HG02610 (cell line): ENCODE data around the gene KHDC3L.
A peak's percentile ranks its signal among the peaks of the same experiment; 100 is the strongest.

Source experiments
- ATAC-seq: cut with Tn5 transposase; IDR thresholded peaks from one replicate; pipeline ENCODE4 v1.9.1; 2021; ENCODE audit warnings: mild to moderate bottlenecking, moderate library complexity; ENCODE audit not compliant: unreplicated experiment

Gene KHDC3L, protein sequence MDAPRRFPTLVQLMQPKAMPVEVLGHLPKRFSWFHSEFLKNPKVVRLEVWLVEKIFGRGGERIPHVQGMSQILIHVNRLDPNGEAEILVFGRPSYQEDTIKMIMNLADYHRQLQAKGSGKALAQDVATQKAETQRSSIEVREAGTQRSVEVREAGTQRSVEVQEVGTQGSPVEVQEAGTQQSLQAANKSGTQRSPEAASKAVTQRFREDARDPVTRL

DNA sequence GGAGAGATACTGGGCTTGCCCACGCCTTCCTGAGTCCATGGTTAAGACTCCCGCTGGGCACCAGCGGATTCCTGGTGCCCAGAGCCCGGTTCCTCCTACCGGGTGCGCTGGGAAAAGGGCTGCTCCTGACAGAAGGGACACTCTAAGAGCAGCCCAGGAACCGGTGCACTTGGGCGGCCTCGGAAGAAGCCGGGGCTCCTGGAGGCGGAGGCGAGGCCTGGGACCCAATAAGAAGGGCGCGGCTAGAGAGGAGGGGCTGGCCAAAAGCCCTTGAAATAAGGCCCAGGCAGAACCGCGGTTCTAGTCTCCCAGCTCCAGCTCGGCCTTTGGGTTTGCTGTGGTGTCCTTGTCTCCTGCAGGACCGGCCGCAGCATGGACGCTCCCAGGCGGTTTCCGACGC lies at the start of gene KHDC3L:
Gene KHDC3L (plus strand): TSS at position 301 of the 400 bp plus-strand sequence. CDS start 72 bp downstream, at position 373.
- no peak for ATAC-seq

- no peak for ATAC-seq
These were observed 47.6 kb upstream of the KHDC3L start for GRCh38 chr6:73314577-73315492.

DNA sequence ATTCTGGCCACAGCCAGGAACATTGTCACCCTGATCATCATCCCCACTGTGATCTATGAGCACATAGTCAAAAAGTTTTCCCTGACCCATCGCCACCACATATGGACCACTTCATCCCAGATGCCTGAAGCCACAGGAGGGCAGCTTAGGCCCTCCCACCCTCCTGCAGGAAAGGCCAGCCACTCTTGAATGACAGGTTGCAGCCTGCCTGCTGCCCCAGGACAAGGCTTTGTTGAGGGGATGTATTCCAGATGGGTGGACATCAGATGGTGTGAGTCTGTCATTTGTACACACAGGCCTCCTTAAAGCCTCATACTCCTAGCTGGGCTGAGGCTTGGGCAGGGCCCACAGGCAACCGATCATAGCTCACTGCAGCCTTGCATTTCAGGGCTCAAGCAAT lies 39.1 kb upstream of the KHDC3L start:
- ATAC-seq: no peak

DNA sequence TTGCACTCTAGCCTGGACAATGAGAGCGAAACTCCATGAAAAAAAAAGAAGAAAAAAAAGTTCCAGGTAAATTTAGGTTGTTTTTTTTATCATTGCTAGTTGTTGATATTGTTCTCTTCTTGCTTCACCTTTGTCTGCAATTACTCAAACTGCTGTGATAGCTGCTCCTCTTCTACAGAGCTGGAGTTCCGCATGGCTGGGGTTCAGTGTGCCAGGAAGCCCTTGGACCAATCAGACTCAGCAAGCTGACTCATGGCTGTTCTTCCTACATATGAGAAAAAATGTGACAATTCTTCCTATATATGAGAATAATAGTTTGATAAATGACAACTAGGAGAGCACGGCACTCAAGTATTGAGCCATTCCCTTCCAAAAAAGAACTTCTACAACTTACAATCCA lies 36.8 kb upstream of the KHDC3L start:
- no peak for ATAC-seq

- ATAC-seq: no peak
These were observed 33.7 kb upstream of the KHDC3L start for GRCh38 chr6:73328790-73329189.

GRCh38 chr6:73329201-73329600 lies 33.3 kb upstream of the KHDC3L start:
- ATAC-seq: peak; percentile 70

- no peak for ATAC-seq
These were observed 23.1 kb upstream of the KHDC3L start for GRCh38 chr6:73339340-73339739.

DNA sequence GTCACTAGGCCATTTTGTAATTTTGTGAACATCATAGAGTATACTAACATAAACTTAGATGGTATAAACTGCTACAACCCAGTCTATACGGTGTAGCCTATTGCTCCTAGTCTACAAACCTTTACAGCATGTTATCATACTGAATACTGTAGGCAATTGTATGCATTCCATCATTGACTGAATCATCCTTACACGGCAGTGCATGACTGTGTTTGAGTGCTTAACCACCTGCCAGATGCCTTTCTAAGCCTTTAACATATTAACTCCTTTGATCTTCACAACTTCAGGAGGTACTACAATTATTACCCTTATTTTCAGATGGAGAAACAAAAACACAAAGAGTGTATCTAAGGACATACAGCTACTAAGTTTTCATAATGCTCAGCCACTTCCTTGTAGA lies 22.4 kb upstream of the KHDC3L start:
- no peak for ATAC-seq

- no peak for ATAC-seq
These were observed 21.1 kb upstream of the KHDC3L start for GRCh38 chr6:73341335-73341734.

DNA sequence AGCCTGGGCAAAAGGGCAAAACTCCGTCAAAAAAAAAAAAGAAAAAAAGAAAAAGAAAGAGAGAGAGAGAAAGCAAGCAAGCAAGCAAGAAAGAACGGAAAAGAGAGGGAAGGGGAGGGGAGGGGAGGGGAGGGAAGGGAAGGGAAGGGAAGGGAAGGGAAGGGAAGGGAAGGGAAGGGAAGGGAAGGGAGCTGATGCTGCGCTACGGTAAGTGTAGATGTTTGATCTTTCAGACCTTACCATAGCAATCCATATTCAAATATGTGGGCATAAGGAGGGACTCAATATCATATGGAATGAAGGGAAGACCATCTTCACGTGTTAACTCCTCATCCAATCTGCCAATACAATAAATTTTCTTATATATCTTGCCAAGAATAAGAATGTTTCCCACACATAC lies 20.3 kb upstream of the KHDC3L start:
- ATAC-seq: no peak

DNA sequence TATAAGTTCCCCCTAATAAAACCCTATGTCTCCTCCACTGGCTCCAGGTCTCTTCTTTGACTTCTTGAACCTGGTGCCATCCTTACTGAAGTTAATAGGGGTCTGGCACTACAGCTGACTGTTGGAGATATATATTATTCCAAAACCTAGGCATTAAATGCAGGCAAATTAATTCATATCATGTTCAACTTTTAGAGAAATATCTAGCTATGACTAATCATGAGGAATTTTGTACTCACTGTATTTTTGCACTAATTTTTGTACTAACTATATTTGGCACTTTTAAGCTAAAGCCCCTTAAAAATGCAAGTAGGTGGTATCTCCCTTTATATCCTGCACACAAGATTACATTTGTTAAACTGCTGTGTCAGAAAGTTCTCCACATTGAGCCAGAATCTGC lies 19.3 kb upstream of the KHDC3L start:
- no peak for ATAC-seq

DNA sequence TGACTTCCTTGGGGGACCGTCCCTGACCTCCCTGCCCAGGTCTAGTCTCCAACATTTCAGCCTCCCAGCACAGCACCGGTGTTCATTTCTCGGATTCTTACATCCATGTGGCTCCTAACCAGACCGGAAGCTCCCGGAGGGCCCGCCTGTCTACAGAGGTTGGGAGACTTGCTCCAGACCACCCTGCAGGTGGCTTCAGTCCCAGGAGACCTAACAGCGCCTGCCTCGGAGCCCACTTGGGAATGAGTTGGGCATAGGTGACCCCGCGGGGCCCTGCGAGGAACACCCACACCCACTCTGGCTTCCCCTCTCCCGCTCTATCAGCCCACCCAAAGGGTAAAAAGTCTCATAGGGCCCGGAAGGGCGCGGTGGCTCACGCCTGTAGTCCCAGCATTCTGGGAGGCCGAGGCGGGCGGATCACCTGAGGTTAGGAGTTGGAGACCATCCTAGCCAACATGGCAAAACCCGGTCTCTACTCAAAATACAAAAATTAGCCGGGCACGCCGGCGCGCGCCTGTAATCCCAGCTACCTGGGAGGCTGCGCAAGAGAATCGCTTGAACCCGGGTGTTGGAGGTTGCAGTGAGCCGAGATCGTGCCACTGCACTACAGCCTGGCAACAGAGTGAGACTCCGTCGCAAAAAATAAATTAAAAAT lies 13.8 kb upstream of the KHDC3L start:
- ATAC-seq: no peak

DNA sequence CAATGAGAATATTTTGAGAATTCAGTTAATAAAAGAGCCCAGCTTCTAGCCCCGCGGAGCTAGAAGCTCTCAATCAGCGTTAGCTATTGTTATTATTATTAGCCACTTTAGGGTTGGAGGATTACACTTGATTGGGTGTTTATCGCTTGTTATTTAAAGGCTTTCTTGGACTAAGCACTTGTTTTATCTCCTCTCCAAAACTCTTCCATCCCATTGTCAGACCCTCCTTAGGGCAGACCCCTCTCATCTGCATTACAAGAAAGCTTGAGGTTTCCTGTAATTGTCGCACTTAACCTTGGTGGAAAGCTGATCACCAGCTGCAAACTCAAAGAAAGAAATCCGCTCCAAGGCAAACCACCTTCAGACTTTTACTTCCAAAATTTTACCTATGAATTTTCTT lies 13.1 kb upstream of the KHDC3L start:
- ATAC-seq: no peak

- no peak for ATAC-seq
These were observed 8.5 kb upstream of the KHDC3L start, which contains the start of gene DPPA5 for GRCh38 chr6:73353636-73354593. TSS of gene DPPA5 (minus strand) at chr6:73354276. CDS start at chr6:73354225, 51 bp downstream.

DNA sequence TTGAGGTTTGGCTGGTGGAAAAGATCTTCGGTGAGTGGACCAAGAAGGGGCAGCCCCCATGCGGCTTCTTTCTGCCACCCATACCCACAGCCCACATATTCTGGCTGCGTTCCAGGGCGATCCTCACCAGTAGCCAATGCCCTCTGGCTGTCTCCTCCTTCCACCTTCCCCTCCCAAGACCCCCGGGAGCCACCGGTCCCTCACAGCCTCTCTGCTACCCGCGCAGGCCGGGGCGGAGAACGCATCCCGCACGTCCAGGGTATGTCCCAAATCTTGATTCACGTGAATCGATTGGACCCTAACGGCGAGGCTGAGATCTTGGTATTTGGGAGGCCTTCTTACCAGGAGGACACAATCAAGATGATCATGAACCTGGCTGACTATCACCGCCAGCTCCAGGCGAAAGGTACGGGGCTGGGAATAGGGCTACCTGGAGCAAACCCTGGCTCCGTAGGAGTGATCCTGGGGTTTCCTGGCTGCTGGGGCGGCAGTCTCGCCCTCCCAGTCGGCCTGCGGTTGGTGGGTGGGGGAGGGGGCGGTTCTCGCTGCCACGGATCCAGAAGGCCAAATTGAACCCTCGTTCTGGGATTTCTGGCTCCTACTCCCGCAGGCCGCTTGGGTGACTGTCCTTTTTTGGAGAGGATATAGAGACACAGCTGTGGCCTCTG lies 545 bp downstream of the KHDC3L start:
- no peak for ATAC-seq

DNA sequence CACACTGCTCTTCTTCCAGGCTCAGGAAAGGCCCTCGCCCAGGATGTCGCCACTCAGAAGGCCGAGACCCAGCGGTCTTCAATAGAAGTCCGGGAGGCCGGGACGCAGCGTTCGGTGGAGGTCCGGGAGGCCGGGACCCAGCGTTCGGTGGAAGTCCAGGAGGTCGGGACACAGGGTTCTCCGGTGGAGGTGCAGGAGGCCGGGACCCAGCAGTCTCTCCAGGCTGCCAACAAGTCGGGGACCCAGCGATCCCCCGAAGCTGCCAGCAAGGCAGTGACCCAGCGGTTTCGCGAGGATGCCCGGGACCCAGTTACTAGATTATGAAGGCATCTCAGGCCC lies 1.0 kb downstream of the KHDC3L start:
- ATAC-seq: no peak

- no peak for ATAC-seq
These were observed 1.7 kb downstream of the KHDC3L start for GRCh38 chr6:73364121-73364520.

DNA sequence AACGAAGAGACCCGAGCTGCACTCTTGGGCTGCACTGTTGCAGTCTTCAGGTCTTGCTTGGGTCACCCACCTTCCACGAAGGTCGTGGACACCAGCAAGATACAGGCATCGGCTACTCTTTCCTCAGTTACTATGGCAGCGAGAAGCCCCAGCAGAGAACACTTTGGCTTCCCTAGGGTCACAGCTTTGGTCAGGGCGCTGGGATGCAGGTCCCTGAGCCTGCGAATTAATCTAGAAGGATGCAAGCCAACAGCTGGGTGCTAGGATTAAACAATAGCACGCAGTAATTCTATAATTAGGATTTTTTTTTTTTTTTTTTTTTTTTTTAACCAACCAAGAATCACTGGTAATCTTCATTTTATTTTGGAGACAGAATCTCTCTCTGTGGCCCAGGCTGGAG lies 2.1 kb downstream of the KHDC3L start:
- ATAC-seq: no peak

DNA sequence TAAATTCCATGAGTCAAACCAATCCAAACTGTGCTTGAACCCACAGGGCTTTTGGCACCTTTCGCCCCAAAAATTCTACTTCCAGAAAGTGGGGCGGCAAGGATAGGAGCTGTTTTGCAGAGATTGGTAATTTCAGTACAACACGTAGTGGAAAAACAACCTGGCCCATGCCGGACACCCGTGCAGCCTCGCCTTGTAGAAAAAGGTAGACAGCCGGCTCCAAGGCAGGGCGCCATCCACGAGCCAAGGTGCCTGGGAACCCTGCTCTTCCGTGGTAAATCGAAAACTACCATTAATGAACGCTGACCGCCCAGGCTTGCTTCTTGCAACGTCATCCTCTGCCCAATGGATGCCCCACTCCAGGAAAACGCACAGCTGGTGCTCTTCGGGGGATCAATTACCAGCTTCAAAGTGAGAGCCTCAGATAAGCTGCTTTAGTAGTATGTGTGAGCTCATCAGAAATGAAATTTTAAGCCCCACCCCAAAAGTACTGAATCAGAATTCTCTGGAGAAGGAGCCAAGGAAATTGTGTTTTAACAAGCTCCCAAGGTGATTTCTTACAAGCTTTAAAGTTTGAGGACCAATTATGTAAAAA lies 5.4 kb downstream of the KHDC3L start:
- ATAC-seq: no peak

DNA sequence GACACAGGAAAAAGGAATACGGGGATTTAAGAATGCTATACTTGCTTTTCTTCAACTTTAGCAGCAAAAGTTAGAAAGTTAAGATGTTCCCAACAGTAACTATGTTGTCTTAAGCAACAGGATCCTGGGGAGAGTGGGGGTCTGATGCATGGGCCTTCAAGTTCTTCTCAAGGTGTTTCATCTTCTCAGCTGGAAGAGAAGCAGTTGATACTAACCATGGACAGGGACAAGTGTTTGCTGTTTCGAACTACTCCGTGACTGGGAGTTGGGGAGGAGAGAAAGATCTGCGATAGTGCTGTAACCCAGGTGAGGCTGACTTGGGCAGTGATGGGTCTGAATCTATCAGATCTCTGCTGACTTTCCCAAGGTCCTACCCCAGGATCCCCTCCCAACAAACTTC lies 6.2 kb downstream of the KHDC3L start:
- no peak for ATAC-seq
